GM23338 (cell line): ENCODE measurements around the gene BDKRB1.

Experiments
- EZH2 ChIP-seq: fragments of 200-600 bp; sonication (generic); IDR thresholded peaks from one replicate; pipeline ENCODE4 v1.8.0; 2017; ENCODE audit warnings: antibody characterized with exemption, mild to moderate bottlenecking, low read depth; ENCODE audit not compliant: unreplicated experiment
- EZH2phosphoT487 ChIP-seq: fragments of 200-600 bp; sonication (generic); IDR thresholded peaks from one replicate; pipeline ENCODE4 v1.8.1; 2018; ENCODE audit warnings: antibody characterized with exemption; ENCODE audit not compliant: unreplicated experiment
- JUNB ChIP-seq: IDR thresholded peaks from one replicate; pipeline ENCODE4 v1.6.1; 2016; ENCODE audit warnings: antibody characterized with exemption; ENCODE audit not compliant: unreplicated experiment
- POLR2AphosphoS5 ChIP-seq: IDR thresholded peaks from 2 replicates; pipeline ENCODE4 v1.6.1; 2016; ENCODE audit warnings: antibody characterized with exemption, low read depth
- ZNF331 ChIP-seq: fragments of 250-450 bp; sonication (Bioruptor Pico); IDR thresholded peaks from 2 replicates; pipeline ENCODE4 v1.5.0; 2020; ENCODE audit warnings: low read depth, mild to moderate bottlenecking, moderate library complexity
- TF ChIP-seq, protein P1 (sequence below), 2 experiments: fragments of 200-600 bp in 1 of 2; sonication (generic) in 1 of 2; conservative IDR thresholded peaks; 2 replicates each; pipeline versions ENCODE4 v1.5.1 to v1.6.1; 2016 to 2017; ENCODE audit warnings: antibody characterized with exemption in 2 of 2, low read depth in 2 of 2, mild to moderate bottlenecking in 2 of 2, moderate library complexity in 1 of 2
- TF ChIP-seq, protein P2 (sequence below): IDR thresholded peaks from one replicate; pipeline ENCODE4 v1.6.1; 2018; ENCODE audit warnings: antibody characterized with exemption; ENCODE audit not compliant: unreplicated experiment

DNA sequence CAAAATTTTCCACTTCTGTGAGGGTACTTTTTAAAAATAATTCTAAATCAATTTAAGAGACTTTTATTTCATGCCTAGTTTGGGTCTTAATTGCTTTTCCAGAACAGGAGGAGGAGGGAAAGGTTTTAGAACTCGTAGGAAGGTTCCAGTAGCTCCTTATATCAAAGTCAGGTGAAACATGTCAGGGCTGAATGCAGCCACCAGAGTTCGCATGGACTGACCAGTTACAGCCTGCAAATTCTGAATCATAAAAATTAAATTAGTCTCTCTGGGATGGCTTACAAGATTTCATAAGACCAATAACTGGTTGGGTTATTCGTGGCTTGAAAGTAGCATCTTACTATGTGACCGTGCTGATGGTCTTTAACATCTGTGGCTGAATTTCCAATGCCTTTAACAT lies 397 bp downstream of the BDKRB1 start:
- TF ChIP-seq EZH2 (no peak), EZH2phosphoT487 (no peak), POLR2AphosphoS5 (no peak), JUNB (no peak), ZNF331 (CRISPR knock-in tag) (no peak)
- TF ChIP-seq, protein P1, sequence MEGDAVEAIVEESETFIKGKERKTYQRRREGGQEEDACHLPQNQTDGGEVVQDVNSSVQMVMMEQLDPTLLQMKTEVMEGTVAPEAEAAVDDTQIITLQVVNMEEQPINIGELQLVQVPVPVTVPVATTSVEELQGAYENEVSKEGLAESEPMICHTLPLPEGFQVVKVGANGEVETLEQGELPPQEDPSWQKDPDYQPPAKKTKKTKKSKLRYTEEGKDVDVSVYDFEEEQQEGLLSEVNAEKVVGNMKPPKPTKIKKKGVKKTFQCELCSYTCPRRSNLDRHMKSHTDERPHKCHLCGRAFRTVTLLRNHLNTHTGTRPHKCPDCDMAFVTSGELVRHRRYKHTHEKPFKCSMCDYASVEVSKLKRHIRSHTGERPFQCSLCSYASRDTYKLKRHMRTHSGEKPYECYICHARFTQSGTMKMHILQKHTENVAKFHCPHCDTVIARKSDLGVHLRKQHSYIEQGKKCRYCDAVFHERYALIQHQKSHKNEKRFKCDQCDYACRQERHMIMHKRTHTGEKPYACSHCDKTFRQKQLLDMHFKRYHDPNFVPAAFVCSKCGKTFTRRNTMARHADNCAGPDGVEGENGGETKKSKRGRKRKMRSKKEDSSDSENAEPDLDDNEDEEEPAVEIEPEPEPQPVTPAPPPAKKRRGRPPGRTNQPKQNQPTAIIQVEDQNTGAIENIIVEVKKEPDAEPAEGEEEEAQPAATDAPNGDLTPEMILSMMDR (conservative IDR thresholded peaks at IDR 0.05; ENCODE audit: low read depth in 2 of 2) = no peak
- TF ChIP-seq, protein P2, sequence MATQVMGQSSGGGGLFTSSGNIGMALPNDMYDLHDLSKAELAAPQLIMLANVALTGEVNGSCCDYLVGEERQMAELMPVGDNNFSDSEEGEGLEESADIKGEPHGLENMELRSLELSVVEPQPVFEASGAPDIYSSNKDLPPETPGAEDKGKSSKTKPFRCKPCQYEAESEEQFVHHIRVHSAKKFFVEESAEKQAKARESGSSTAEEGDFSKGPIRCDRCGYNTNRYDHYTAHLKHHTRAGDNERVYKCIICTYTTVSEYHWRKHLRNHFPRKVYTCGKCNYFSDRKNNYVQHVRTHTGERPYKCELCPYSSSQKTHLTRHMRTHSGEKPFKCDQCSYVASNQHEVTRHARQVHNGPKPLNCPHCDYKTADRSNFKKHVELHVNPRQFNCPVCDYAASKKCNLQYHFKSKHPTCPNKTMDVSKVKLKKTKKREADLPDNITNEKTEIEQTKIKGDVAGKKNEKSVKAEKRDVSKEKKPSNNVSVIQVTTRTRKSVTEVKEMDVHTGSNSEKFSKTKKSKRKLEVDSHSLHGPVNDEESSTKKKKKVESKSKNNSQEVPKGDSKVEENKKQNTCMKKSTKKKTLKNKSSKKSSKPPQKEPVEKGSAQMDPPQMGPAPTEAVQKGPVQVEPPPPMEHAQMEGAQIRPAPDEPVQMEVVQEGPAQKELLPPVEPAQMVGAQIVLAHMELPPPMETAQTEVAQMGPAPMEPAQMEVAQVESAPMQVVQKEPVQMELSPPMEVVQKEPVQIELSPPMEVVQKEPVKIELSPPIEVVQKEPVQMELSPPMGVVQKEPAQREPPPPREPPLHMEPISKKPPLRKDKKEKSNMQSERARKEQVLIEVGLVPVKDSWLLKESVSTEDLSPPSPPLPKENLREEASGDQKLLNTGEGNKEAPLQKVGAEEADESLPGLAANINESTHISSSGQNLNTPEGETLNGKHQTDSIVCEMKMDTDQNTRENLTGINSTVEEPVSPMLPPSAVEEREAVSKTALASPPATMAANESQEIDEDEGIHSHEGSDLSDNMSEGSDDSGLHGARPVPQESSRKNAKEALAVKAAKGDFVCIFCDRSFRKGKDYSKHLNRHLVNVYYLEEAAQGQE = no peak
